ENCODE data around the gene TGM1.

The TGM1 gene

GRCh38 chr14:24262821-24263733 lies at the start of gene TGM1:
TSS of gene TGM1 (minus strand) at chr14:24263177. CDS start at chr14:24262352, 825 bp downstream.
- FAIRE-seq, result no peak

GRCh38 chr14:24311837-24312615 lies 49.0 kb upstream of the TGM1 start:
- no peak for FAIRE-seq

GRCh38 chr14:24310646-24311604 lies 47.9 kb upstream of the TGM1 start, which contains the start of gene LTB4R:
TSS of gene LTB4R (plus strand) at chr14:24311502. CDS start at chr14:24315652, 4,150 bp downstream.
- FAIRE-seq, result no peak

- FAIRE-seq, result no peak
Observed at GRCh38 chr14:24310265-24310645, 47.3 kb upstream of the TGM1 start.

GRCh38 chr14:24309538-24310264 lies 46.7 kb upstream of the TGM1 start, which contains the start of gene LTB4R2:
TSS of gene LTB4R2 (plus strand) at chr14:24310140. CDS start at chr14:24310665, 525 bp downstream.
- no peak for FAIRE-seq

GRCh38 chr14:24308342-24309124 lies 45.6 kb upstream of the TGM1 start:
- no peak for FAIRE-seq

GRCh38 chr14:24307575-24308341 lies 44.8 kb upstream of the TGM1 start, which contains the start of gene CIDEB:
TSS of gene CIDEB (minus strand) at chr14:24307977. CDS start at chr14:24307858, 119 bp downstream.
- FAIRE-seq, result no peak

- no peak for FAIRE-seq
Observed at GRCh38 chr14:24307156-24307574, 44.2 kb upstream of the TGM1 start.

- no peak for FAIRE-seq
Observed at GRCh38 chr14:24304019-24304387, 41.0 kb upstream of the TGM1 start.

- FAIRE-seq, result no peak
Observed at GRCh38 chr14:24300326-24300980, 37.5 kb upstream of the TGM1 start.

GRCh38 chr14:24299255-24300191 lies 36.5 kb upstream of the TGM1 start, which contains the start of the genes DHRS1 and NOP9:
TSS of gene DHRS1 (minus strand) at chr14:24299780. CDS start at chr14:24299106, 674 bp downstream.
TSS of gene NOP9 (plus strand) at chr14:24299850. CDS start at chr14:24299955, 105 bp downstream.
- no peak for FAIRE-seq

GRCh38 chr14:24298892-24299254 lies 35.9 kb upstream of the TGM1 start:
- FAIRE-seq, result no peak

- FAIRE-seq, result no peak
Observed at GRCh38 chr14:24297190-24297964, 34.4 kb upstream of the TGM1 start.

GRCh38 chr14:24296341-24297157 lies 33.6 kb upstream of the TGM1 start:
- FAIRE-seq, result no peak

- FAIRE-seq, result no peak
Observed at GRCh38 chr14:24293525-24293924, 30.5 kb upstream of the TGM1 start.

GRCh38 chr14:24292118-24292807 lies 29.3 kb upstream of the TGM1 start:
- no peak for FAIRE-seq

All from TTC549 (cell line).